T-helper 1 cell (primary cell): Measurements from ENCODE around the gene MBD3L2.
"Not testable (repeated sequence)": the region's sequence is repeated elsewhere in the genome, so short reads cannot be mapped to it uniquely, and the experiment has no call there.

ENCODE experiments used
- DNase-seq, 5 donors: peaks; one replicate each; pipeline ENCODE4 v3.0.0-alpha.2; 2012 to 2020

The MBD3L2 gene

GRCh38 chr19:7063339-7063738 is 14.2 kb downstream of the MBD3L2 start:
- DNase-seq: no peak

GRCh38 chr19:7063764-7064418 is 14.8 kb downstream of the MBD3L2 start:
- DNase-seq: no peak

GRCh38 chr19:7067122-7067521 is 18.0 kb downstream of the MBD3L2 start:
- DNase-seq: not testable (repeated sequence)

- DNase-seq: no peak
Observed at GRCh38 chr19:7067716-7068115, 18.6 kb downstream of the MBD3L2 start.

- DNase-seq: no peak
Observed at GRCh38 chr19:7068599-7068998, 19.5 kb downstream of the MBD3L2 start.

- DNase-seq: peak; percentile 98 to 100 (median 99)
Observed at GRCh38 chr19:7069042-7069903, 20.2 kb downstream of the MBD3L2 start, which contains the start of gene ZNF557. Gene ZNF557 (plus strand): TSS chr19:7069703. CDS start chr19:7075075, 5,372 bp downstream.

GRCh38 chr19:7069904-7070226 is 20.7 kb downstream of the MBD3L2 start:
- DNase-seq: no peak

GRCh38 chr19:7072541-7072940 is 23.4 kb downstream of the MBD3L2 start:
- DNase-seq: no peak

- no peak for DNase-seq
Observed at GRCh38 chr19:7074705-7075282, 25.7 kb downstream of the MBD3L2 start.

GRCh38 chr19:7076151-7076550 is 27.0 kb downstream of the MBD3L2 start:
- DNase-seq: no peak

GRCh38 chr19:7078008-7078407 is 28.9 kb downstream of the MBD3L2 start:
- no peak for DNase-seq

- peak in 1 of 5 donors; percentile 29 for DNase-seq
Observed at GRCh38 chr19:7083076-7083956, 34.2 kb downstream of the MBD3L2 start.

- DNase-seq: no peak
Observed at GRCh38 chr19:7088999-7089398, 39.9 kb downstream of the MBD3L2 start.

GRCh38 chr19:7098096-7098495 is 49.0 kb downstream of the MBD3L2 start:
- no peak for DNase-seq

GRCh38 chr19:7098701-7099596 is 49.8 kb downstream of the MBD3L2 start:
- DNase-seq: peak; percentile 63 to 91 (median 80)

- DNase-seq: no peak
Observed at GRCh38 chr19:7099597-7099921, 50.4 kb downstream of the MBD3L2 start.
